Testis (tissue), 3 donors: ENCODE results near the gene PNPLA2. TPM values are rescaled to one million over a fixed set of nuclear protein-coding genes. Genes with fewer than 3 reads are reported as not detected.

ENCODE experiments used
- DNase-seq: peaks from one replicate; pipeline ENCODE4 v3.0.0-alpha.2; 2019
- H3K27ac ChIP-seq, 2 donors: fragments of 200-600 bp; sonication (generic); one replicate each; pipeline ENCODE4 v1.5.1; 2019
- H3K27me3 ChIP-seq: fragments of 200-600 bp; sonication (generic); one replicate; pipeline ENCODE4 v1.5.1; 2019
- H3K36me3 ChIP-seq: fragments of 200-600 bp; sonication (generic); one replicate; pipeline ENCODE4 v1.5.1; 2017; ENCODE audit warnings: low read depth; ENCODE audit errors: missing control alignments
- H3K4me1 ChIP-seq: fragments of 200-600 bp; sonication (generic); one replicate; pipeline ENCODE4 v1.5.1; 2019
- H3K4me3 ChIP-seq, 2 donors: fragments of 200-600 bp; sonication (generic); one replicate each; pipeline ENCODE4 v1.5.1; 2017 to 2019
- H3K9me3 ChIP-seq: fragments of 200-600 bp; sonication (generic); one replicate; pipeline ENCODE4 v1.5.1; 2017
- POLR2A ChIP-seq: fragments of 450-650 bp; IDR thresholded peaks from one replicate; pipeline ENCODE4 v1.6.1; 2017; ENCODE audit warnings: antibody characterized with exemption, mild to moderate bottlenecking, moderate library complexity
- WGBS, 2 donors: methylation state at CpG; one replicate each; pipeline ENCODE4 v1.1.5; 2018; 5-methylcytosine and 5-hydroxymethylcytosine counted together
- intact Hi-C: fragments of 100-400 bp; cut with DNase I; formaldehyde crosslinking; loops from one replicate; pipeline ENCODE4 v1.15.1; 2023; ENCODE audit warnings: low total_unique reads
- polyA plus RNA-seq: library from polyadenylated mRNA; stranded (reverse); fragments of 350-450 nt; fragmentation: Illumina TruSeq; extraction: RNeasy Lipid Tissue Mini Kit (QIAGEN cat#74804); gene quantifications from one replicate; pipeline ENCODE4 v1.2.3, GENCODE V29; 2014; ENCODE audit warnings: low read depth, low replicate concordance; ENCODE audit not compliant: insufficient read depth
- total RNA-seq, 2 donors: library from RNA; depleted of rRNA; stranded (reverse); fragments of >200 nt; gene quantifications; one replicate each; pipeline ENCODE4 v1.2.3, GENCODE V29; 2016
- TF ChIP-seq, protein P1 (sequence below), 3 experiments: fragments of 450-650 bp in 2 of 3; fragments of 200-600 bp in 1 of 3; sonication (generic) in 1 of 3; IDR thresholded peaks; one replicate each; pipeline ENCODE4 v1.5.1; 2016 to 2019; ENCODE audit warnings: antibody characterized with exemption in 3 of 3, mild to moderate bottlenecking in 2 of 3, moderate library complexity in 1 of 3

The PNPLA2 gene
- total and polyA plus RNA-seq, 3 donors from 2014 or later, result 86.7 to 108 (median 96.7) TPM

DNA sequence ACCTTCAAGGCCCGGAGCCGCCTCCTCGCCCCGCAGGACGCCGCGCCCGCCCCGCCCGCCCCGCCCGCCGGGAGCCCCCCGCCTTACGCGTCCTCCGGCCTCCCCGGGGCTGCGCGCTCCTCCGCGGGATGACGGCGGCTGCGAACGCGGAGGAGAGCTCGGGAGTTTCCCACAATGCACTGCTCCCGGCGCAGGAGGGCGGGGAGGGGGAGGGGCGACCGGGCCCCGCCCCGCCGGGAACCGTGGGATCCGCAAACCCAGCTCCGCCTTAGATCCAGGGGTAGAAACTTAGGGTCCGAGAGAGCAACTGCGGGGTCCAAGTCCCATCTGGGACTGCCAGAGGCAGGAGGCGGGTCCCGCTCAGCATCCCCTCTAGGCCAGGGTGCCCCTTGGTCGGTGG lies 28.8 kb upstream of the PNPLA2 start, which contains the start of gene CEND1:
CEND1 (minus strand) TSS at position 148 of the 400 bp plus-strand sequence. CDS start 1,514 bp downstream, outside the sequence.
- Histone ChIP-seq H3K36me3 (no peaks in the 10 kb centered on the region), H3K4me1 (peaks cover 5% of the 10 kb centered on the region), H3K27ac (no peak within 1 kb of the TSS), H3K4me3 (no peak within 1 kb of the TSS), H3K9me3 (no peaks in the 10 kb centered on the region), H3K27me3 (no peaks in the 10 kb centered on the region)
- WGBS, 2 donors, result 4% methylated on average over 34 of the region's 44 CpGs; no CpG with 5 or more reads in 1 of the 2 donors
- no peak for TF ChIP-seq POLR2A
- TF ChIP-seq, protein P1, sequence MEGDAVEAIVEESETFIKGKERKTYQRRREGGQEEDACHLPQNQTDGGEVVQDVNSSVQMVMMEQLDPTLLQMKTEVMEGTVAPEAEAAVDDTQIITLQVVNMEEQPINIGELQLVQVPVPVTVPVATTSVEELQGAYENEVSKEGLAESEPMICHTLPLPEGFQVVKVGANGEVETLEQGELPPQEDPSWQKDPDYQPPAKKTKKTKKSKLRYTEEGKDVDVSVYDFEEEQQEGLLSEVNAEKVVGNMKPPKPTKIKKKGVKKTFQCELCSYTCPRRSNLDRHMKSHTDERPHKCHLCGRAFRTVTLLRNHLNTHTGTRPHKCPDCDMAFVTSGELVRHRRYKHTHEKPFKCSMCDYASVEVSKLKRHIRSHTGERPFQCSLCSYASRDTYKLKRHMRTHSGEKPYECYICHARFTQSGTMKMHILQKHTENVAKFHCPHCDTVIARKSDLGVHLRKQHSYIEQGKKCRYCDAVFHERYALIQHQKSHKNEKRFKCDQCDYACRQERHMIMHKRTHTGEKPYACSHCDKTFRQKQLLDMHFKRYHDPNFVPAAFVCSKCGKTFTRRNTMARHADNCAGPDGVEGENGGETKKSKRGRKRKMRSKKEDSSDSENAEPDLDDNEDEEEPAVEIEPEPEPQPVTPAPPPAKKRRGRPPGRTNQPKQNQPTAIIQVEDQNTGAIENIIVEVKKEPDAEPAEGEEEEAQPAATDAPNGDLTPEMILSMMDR (IDR thresholded peaks at IDR 0.05), result no peak
- intact Hi-C loops, result no loop called here
- DNase-seq, result no peak

- H3K27ac ChIP-seq, result no peak overlapping the region
- H3K27me3 ChIP-seq, result no peaks in the 10 kb centered on the region
- intact Hi-C loops, result no loop called here
- H3K4me3 ChIP-seq, result no peak overlapping the region
- no peaks in the 10 kb centered on the region for H3K36me3 ChIP-seq
- peaks cover 15% of the 10 kb centered on the region for H3K4me1 ChIP-seq
- TF ChIP-seq POLR2A, result no peak
- DNase-seq, result no peak
- 66 to 74% methylated on average over 6 to 18 of the region's 18 CpGs for WGBS, 2 donors
- no peaks in the 10 kb centered on the region for H3K9me3 ChIP-seq
Observed at GRCh38 chr11:790721-791564, 27.8 kb upstream of the PNPLA2 start.

DNA sequence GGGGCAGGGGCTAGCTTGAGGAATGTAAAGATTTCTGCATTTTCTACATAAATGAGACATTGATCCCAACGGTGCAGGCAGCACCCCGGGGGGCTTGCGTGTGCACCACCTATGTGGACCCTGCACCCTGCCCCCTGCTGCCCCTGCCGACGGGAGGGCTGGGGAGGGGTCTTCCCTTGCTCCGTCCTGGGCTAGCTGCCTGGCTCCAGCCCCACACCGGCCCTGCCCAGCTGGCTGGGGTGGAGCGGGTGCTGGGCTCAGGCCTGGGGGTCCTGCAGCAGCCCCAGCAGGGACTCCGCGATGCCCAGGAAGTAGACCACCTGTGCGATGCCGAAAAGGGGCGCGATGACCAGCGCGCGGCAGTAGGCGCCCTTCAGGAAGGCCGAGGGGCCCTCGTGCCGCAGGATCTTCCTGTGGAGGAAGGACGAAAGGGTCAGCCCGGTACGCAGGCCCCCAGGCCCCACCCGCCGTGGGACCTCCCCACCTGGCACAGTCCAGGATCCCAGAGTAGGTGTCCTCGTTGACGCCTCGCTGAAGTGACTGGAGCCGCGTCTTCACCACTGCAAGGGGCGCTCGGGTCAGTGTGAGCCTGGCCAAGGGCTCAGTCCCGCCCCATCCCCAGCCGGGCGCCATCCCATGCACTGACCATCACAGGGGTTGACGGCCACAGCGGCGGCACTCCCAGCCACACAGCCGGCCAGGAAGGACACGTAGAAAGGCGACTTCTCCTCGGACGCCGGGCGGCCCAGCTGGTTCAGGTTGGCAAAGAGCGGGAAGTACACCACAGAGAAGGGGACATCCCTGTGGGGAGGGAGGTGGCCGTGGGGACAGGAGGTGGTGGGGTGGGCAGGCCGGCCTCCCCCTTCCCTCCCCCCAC lies 26.8 kb upstream of the PNPLA2 start:
- no peak for TF ChIP-seq POLR2A
- TF ChIP-seq, protein P1 (IDR thresholded peaks at IDR 0.05), result no peak
- Histone ChIP-seq H3K27me3 (no peaks in the 10 kb centered on the region), H3K4me3 (no peak overlapping the region), H3K4me1 (peaks cover 19% of the 10 kb centered on the region), H3K27ac (no peak overlapping the region), H3K36me3 (no peaks in the 10 kb centered on the region), H3K9me3 (no peaks in the 10 kb centered on the region)
- intact Hi-C loops, result no loop called here
- WGBS, 2 donors, result 93 to 97% methylated on average over 11 to 49 of the region's 49 CpGs
- DNase-seq, result no peak

DNA sequence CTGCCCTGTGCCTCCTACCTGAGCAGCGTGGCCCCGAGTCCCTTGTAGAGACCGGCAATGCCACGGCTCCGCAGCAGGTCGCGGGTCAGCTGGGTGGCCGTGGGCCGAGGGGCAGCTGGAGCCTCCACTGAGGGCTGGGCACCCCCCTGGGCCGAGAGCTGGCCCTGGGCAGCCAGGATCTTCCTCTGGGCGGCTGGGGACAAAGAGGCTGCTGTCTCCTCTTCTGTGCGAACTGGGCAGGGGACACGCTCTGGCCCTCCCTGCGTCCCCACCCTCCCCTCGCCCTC lies 26.2 kb upstream of the PNPLA2 start:
- Histone ChIP-seq H3K4me1 (peaks cover 23% of the 10 kb centered on the region), H3K9me3 (no peaks in the 10 kb centered on the region), H3K4me3 (no peak overlapping the region), H3K27me3 (no peaks in the 10 kb centered on the region), H3K36me3 (no peaks in the 10 kb centered on the region), H3K27ac (no peak overlapping the region)
- TF ChIP-seq, protein P1 (IDR thresholded peaks at IDR 0.05), result no peak
- TF ChIP-seq POLR2A, result no peak
- no peak for DNase-seq
- WGBS, 2 donors, result 93 to 94% methylated on average over 6 to 13 of the region's 15 CpGs
- intact Hi-C loops, result no loop called here

DNA sequence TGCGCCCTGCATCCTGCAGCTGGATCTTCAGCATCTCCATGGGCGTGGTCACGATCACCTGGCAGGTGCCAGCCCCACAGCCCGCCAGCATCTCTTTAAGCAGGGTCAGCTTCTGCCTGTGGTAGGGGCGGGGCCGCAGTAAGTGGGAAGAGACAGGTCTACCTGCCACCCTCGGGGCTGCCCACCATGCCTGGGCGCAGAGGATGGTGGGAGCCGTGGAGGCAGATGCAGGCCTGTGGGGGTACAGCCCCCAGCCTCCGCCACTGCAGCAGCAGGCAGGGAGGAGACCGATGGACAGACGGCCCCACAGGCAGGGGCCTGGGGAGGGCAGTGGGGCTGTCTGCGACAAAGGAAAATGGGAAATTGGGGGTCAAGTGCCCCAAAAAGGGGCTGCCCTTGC lies 25.8 kb upstream of the PNPLA2 start:
- intact Hi-C loops, result no loop called here
- Histone ChIP-seq H3K36me3 (no peaks in the 10 kb centered on the region), H3K27me3 (no peaks in the 10 kb centered on the region), H3K4me3 (no peak overlapping the region), H3K27ac (no peak overlapping the region), H3K9me3 (no peaks in the 10 kb centered on the region), H3K4me1 (peaks cover 23% of the 10 kb centered on the region)
- WGBS, 2 donors, result 91 to 95% methylated on average over 4 to 12 of the region's 13 CpGs
- TF ChIP-seq, protein P1 (IDR thresholded peaks at IDR 0.05), result no peak
- no peak for DNase-seq
